Stimulated activated CD8-positive, alpha-beta memory T cell treated with anti-CD3 and anti-CD28 coated beads, Interleukin-15, amount 100 ng/mL, for 48 hours (primary cell): ENCODE results near the gene PTPN14.

Source experiments
- DNase-seq, 2 donors: peaks; one replicate each; pipeline ENCODE4 v3.0.0-alpha.2; 2020; ENCODE audit warnings: low read depth in 2 of 2

The PTPN14 gene

GRCh38 chr1:214476229-214476985 is 75.0 kb downstream of the PTPN14 start:
- DNase-seq: no peak

GRCh38 chr1:214475746-214476145 is 75.7 kb downstream of the PTPN14 start:
- DNase-seq: no peak

GRCh38 chr1:214475331-214475730 is 76.1 kb downstream of the PTPN14 start:
- DNase-seq: no peak

DNA sequence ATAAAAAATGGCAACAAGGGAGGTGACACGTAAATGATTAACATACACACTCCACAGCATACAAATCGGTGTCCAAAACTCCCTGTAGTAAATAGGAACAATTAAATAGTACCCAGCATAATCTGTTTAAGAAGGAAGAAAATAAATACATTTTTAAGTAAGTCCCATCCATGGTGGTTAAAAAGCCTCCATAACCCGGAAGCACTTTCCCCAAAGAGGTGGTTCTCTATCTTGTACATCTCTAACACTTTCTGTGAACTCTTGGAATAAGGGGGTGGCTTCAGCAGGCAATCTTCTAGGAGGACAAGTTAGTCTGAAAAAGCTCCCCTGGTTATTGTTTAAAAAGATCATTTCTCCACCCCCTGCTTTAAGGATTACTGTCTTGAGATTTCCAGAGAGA is 76.9 kb downstream of the PTPN14 start:
- DNase-seq: no peak

- DNase-seq: no peak
Measured at GRCh38 chr1:214473862-214474261, 77.5 kb downstream of the PTPN14 start.

DNA sequence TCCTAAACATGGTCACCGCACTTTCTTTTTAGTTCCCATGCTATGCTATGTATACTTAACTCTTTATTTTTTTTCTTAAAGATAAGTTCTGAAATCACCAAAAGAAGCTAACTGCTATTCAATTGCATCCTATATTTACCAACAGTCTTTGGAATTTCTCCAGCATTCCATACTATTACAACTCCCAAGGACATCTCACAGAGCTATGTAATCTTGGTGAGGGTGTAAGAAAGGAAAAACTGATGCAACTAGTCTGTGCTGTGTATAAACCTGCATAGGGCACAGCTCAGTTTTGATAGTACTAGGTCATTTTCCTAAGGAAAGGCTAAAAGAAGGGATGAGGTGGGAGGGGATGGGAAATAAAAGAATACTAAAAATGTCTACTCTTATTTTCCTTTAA is 78.0 kb downstream of the PTPN14 start:
- DNase-seq: no peak

- no peak for DNase-seq
Measured at GRCh38 chr1:214472364-214472763, 79.0 kb downstream of the PTPN14 start.

GRCh38 chr1:214471458-214471857 is 79.9 kb downstream of the PTPN14 start:
- no peak for DNase-seq

- DNase-seq: no peak
Measured at GRCh38 chr1:214470132-214470531, 81.3 kb downstream of the PTPN14 start.

DNA sequence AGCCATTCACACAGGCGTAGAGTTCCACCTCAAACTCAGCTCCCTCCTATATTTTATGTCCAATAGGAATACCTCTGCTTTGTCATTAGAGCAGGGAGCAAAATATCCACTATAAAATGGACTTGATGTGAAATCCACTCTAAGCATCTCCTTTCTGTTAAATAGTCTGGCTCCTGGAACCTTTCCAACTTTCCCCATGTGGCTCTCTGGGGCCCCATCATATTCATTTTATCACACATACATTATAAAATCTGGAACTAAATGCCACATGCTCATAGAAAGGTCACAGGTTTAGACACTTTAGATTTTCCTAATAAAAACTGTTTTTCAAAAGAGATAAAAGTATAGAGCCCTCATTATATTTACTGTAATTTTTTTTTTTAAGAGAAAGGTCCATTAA is 82.1 kb downstream of the PTPN14 start:
- DNase-seq: no peak

- no peak for DNase-seq
Measured at GRCh38 chr1:214467078-214467585, 84.3 kb downstream of the PTPN14 start.

DNA sequence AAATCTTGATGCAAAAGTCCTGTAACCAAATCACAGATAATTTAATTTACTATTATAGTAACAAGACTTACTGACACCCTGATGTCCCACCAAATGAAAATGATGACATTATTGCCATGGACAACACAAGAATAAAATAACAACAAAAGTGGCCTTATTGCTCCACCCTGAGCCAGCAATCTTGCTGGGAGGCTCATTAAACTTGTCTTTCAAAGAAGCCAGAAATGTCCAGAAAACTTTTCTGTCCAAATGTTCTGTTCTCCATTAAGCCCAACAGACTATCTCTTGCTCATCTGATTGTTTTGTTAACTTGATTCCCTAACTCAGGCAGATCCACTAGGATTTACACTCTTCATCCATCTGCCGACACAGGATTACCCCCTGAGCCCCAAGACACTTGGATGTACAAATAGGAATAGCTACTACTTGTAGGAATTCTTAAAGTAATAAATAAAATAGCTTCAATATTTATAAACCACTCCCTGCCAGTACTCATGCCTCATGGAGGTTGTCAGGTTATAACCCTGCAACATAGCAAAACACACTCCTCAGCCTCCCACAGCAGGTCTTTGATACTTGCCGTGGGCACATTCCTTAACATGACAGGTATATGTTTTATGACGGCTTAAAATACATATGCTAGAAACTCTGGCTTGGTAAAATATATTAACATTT is 84.9 kb downstream of the PTPN14 start:
- no peak for DNase-seq

- DNase-seq: no peak
Measured at GRCh38 chr1:214464445-214465287, 86.7 kb downstream of the PTPN14 start.

DNA sequence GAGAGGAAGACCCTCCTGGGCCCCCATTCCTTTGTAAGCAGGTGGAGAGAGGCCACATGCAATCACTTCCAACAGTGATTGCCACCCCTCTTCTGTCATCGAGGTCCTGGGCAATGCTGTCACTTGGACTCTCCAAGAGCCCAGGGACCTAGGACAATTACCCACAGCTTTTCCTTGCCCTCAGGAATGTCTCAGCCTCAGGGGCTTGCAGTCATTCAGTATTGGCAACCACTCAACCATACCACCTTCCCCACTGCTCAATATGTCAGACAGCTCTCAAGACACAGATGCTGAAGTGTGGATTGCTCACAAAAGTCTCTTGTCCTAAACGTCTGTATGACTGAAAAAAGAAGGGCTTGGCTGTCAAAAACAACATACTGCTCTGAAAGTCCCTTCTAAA is 87.8 kb downstream of the PTPN14 start:
- DNase-seq: no peak

DNA sequence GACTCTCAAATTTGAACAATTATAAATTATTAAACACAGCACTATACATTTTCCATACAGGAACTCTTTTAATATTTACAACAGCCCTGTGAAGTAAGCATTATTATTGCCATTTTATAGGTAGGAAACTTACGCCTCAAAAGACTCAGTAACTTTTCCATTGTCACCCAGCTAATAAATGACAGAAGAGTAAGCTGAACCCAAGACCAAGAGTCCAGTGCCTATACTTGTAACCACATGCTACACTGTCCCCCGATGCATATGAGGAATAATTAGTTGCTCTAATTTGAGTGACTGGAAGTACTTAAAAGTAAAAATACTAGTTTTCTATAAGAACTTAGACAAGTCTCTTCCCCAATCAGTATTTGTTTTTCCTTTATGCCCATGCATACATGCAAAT is 88.5 kb downstream of the PTPN14 start:
- DNase-seq: no peak

DNA sequence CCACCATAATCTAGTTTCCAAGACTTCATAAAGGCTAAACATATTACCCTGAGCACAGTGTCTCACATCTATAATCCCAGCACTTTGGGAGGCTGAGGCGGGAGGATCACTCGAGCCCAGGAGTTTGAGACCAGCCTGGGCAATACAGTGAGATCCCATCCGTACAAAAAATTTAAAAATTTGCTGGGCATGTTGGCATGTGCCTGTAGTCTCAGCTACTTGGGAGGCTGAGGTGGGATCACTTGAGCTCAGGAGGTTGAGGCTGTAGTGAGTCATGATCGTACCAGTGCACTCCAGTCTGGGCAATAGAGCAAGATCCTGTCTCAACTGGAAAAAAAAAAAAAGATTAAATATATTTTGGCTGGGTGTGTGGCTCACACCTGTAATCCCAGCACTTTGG is 90.1 kb downstream of the PTPN14 start:
- DNase-seq: no peak

DNA sequence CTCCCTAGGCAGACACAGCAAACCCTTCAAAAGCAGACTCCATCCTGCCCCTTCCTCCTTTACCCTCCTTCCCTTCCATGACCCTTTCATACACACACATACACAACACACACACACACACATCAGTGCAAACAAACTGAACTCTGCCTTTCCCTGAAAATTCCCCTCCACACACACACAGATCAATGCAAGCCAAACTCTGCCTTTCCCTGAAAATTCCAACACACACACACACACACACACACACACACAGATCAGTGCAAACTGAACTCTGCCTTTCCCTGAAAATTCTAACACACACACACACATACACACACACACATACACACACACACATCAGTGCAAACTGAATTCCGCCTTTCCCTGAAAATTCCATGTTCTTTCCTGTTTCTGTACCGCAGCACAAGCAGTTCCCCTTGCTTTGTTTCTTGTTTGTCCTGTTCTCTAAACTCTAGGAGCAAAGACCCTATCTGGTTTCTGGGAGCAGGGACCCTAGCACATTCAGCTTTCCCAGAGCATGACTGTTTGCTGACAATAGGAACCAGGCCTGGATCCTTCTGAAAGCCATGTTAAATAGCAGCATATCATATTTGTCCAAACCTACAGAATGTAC is 91.0 kb downstream of the PTPN14 start:
- no peak for DNase-seq

DNA sequence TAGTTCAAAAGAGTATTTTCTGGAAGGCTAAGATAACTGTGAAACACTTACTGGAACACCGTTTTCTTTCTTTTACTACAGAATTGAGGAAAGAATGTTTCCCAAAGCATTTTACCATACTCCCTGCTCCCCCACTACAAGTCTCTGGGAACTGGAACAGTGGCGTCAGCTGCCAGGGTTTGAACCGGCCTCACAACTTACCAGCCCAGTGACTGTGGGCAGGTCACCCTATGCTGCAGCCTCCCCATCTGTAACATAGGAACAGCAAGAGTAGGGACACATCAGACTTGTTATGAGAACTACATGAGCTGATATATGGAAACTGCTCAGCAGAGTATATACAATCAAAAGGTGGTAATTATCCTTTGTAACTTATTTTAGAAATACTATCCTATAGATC is 91.5 kb downstream of the PTPN14 start:
- no peak for DNase-seq

- no peak for DNase-seq
Measured at GRCh38 chr1:214458541-214458940, 92.9 kb downstream of the PTPN14 start.

GRCh38 chr1:214455971-214456867 is 95.2 kb downstream of the PTPN14 start:
- DNase-seq: no peak

DNA sequence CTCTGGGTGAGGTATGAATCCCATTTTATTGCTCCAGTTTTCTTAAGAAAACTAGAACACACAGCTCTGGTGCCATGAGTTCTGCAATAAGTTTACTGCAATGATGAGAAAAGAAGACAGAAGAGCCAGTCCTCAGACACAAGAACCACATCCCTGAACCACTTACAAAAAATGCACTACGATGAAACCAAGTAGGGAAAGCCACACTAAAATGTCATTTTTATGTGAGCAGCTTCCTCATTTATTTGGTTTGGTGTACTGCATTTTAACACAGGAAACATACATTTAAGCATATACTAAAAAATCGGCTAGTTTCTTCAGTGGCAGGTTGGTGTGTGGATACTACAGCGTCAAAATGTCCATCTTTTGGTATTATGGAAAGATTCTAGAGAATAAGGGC is 95.9 kb downstream of the PTPN14 start:
- DNase-seq: no peak
